Measurements from ENCODE around the gene MAP3K14.

Gene MAP3K14

GRCh38 chr17:45264988-45265387 is 51.8 kb downstream of the MAP3K14 start:
- H3K9me2 ChIP-seq (replicated peaks; ENCODE audit: control insufficient read depth, low read length): no peaks in the 10 kb centered on the region
- H3K4me3 ChIP-seq (ENCODE audit: low read length): no peak overlapping the region
- H3K27me3 ChIP-seq (ENCODE audit: control insufficient read depth, low read length): no peaks in the 10 kb centered on the region
- H3K36me3 ChIP-seq (ENCODE audit: control insufficient read depth, low read length): peaks cover 58% of the 10 kb centered on the region
- no peaks in the 10 kb centered on the region for H3K9me3 ChIP-seq (ENCODE audit: control insufficient read depth, insufficient read depth, low read length)
- no peak overlapping the region for H3K27ac ChIP-seq (ENCODE audit: low read depth, low read length)
- TF ChIP-seq CTCF (IDR thresholded peaks at IDR 0.05; ENCODE audit: low read depth, low read length, poor library complexity, severe bottlenecking) (no peak), EZH2phosphoT487 (IDR thresholded peaks at IDR 0.05; ENCODE audit: borderline replicate concordance, low read length) (no peak)
- H3K4me2 ChIP-seq (ENCODE audit: low read length): no peak overlapping the region
- H4K20me1 ChIP-seq (ENCODE audit: control insufficient read depth, insufficient read depth, low read depth, low read length): no peaks in the 10 kb centered on the region
- no peaks in the 10 kb centered on the region for H3K79me2 ChIP-seq (ENCODE audit: control insufficient read depth, low read length)
- H3F3A ChIP-seq (ENCODE audit: control insufficient read depth, insufficient read depth): peaks cover 2% of the 10 kb centered on the region; the same call in 1 of the 2 replicates
- H3K4me1 ChIP-seq (ENCODE audit: control insufficient read depth, low read length): peaks cover 16% of the 10 kb centered on the region

DNA sequence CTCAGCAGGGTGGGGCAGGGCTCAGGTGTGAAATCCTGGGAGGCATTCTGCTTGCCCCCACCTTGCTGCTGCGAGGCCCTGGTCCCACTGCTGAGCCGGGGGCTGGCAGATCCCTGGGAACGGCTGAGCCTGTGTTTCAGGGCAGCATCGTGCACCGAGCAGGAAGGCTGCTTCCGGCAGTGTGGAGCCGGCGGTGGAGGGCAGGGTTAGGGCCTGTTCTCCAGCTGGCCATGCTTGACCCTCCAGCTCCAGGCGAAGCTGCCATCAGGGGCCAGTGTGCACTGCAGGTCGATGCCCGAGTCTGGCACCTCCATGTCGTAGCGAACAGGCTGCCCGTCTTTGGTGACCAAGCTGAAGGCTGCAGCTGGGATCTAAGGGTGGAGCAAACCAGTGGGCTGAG is 52.4 kb downstream of the MAP3K14 start:
- H3K27me3 ChIP-seq (ENCODE audit: control insufficient read depth, low read length): no peaks in the 10 kb centered on the region
- no peaks in the 10 kb centered on the region for H3K9me2 ChIP-seq (replicated peaks; ENCODE audit: control insufficient read depth, low read length)
- peaks cover 52% of the 10 kb centered on the region for H3K36me3 ChIP-seq (ENCODE audit: control insufficient read depth, low read length)
- H3K4me3 ChIP-seq (ENCODE audit: low read length): no peak overlapping the region
- peaks cover 2% of the 10 kb centered on the region; the same call in 1 of the 2 replicates for H3F3A ChIP-seq (ENCODE audit: control insufficient read depth, insufficient read depth)
- H4K20me1 ChIP-seq (ENCODE audit: control insufficient read depth, insufficient read depth, low read depth, low read length): no peaks in the 10 kb centered on the region
- H3K4me2 ChIP-seq (ENCODE audit: low read length): no peak overlapping the region
- no peaks in the 10 kb centered on the region for H3K9me3 ChIP-seq (ENCODE audit: control insufficient read depth, insufficient read depth, low read length)
- H3K79me2 ChIP-seq (ENCODE audit: control insufficient read depth, low read length): no peaks in the 10 kb centered on the region
- TF ChIP-seq CTCF (IDR thresholded peaks at IDR 0.05; ENCODE audit: low read depth, low read length, poor library complexity, severe bottlenecking) (no peak), EZH2phosphoT487 (IDR thresholded peaks at IDR 0.05; ENCODE audit: borderline replicate concordance, low read length) (no peak)
- no peak overlapping the region for H3K27ac ChIP-seq (ENCODE audit: low read depth, low read length)
- H3K4me1 ChIP-seq (ENCODE audit: control insufficient read depth, low read length): peaks cover 16% of the 10 kb centered on the region

DNA sequence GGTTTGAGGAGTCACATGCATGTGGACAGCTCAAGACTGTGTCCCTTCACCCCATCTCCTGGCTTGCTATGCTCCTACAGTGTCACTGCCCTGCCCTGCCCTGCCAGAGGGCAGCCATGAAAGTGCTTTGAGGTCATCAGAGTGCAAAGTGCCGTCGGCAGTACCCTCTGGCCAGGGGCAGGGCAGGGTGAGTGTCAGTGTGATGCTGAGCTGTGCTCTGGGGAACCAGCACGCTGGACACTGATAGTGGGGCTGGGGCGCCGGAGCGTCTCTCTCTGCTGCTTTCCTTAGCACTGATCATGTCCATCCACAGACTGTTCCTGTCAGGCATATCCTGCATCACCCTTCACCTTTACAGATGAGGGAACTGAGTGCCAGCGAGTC is 53.4 kb downstream of the MAP3K14 start:
- H3K27me3 ChIP-seq (ENCODE audit: control insufficient read depth, low read length): no peaks in the 10 kb centered on the region
- H3K9me3 ChIP-seq (ENCODE audit: control insufficient read depth, insufficient read depth, low read length): no peaks in the 10 kb centered on the region
- no peaks in the 10 kb centered on the region for H4K20me1 ChIP-seq (ENCODE audit: control insufficient read depth, insufficient read depth, low read depth, low read length)
- peaks cover 46% of the 10 kb centered on the region for H3K36me3 ChIP-seq (ENCODE audit: control insufficient read depth, low read length)
- H3K4me2 ChIP-seq (ENCODE audit: low read length): no peak overlapping the region
- H3K4me3 ChIP-seq (ENCODE audit: low read length): no peak overlapping the region
- no peak overlapping the region for H3K27ac ChIP-seq (ENCODE audit: low read depth, low read length)
- peaks cover 6% of the 10 kb centered on the region; the same call in 1 of the 2 replicates for H3F3A ChIP-seq (ENCODE audit: control insufficient read depth, insufficient read depth)
- TF ChIP-seq CTCF (IDR thresholded peaks at IDR 0.05; ENCODE audit: low read depth, low read length, poor library complexity, severe bottlenecking) (no peak), EZH2phosphoT487 (IDR thresholded peaks at IDR 0.05; ENCODE audit: borderline replicate concordance, low read length) (no peak)
- no peaks in the 10 kb centered on the region for H3K9me2 ChIP-seq (replicated peaks; ENCODE audit: control insufficient read depth, low read length)
- H3K4me1 ChIP-seq (ENCODE audit: control insufficient read depth, low read length): peaks cover 16% of the 10 kb centered on the region
- no peaks in the 10 kb centered on the region for H3K79me2 ChIP-seq (ENCODE audit: control insufficient read depth, low read length)

Data from DOHH2 (cell line).